Measurements from ENCODE around the gene WRAP73.

The WRAP73 gene

DNA sequence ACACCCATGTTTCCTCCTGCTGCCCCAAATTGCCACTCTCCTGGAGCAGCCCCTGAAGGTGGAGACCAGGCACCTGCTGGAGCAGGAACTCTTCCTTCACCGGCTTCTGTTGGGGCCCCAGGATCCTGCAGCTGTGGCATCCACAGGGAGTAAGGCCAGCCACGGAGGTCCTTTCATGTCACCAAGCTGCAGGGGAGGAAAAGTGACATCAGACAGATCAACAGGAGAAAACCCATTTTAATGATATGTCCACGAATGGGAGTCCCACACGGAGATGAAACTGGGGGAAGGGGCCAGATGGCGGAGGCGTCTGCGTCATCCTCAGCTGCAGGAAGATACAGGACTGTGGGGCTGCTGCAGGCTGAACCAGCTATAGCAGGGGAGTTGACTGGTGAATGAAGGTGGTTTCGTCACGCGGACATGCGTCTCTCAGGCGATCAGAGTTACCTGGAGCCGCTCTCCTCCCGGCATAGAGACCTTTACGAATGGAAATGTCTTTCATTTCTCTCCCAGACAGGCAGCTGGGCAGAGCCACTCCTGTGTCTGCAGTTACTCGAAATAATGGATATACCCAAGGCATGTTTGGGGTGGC lies 12.3 kb upstream of the WRAP73 start:
- TF ChIP-seq, protein P1, sequence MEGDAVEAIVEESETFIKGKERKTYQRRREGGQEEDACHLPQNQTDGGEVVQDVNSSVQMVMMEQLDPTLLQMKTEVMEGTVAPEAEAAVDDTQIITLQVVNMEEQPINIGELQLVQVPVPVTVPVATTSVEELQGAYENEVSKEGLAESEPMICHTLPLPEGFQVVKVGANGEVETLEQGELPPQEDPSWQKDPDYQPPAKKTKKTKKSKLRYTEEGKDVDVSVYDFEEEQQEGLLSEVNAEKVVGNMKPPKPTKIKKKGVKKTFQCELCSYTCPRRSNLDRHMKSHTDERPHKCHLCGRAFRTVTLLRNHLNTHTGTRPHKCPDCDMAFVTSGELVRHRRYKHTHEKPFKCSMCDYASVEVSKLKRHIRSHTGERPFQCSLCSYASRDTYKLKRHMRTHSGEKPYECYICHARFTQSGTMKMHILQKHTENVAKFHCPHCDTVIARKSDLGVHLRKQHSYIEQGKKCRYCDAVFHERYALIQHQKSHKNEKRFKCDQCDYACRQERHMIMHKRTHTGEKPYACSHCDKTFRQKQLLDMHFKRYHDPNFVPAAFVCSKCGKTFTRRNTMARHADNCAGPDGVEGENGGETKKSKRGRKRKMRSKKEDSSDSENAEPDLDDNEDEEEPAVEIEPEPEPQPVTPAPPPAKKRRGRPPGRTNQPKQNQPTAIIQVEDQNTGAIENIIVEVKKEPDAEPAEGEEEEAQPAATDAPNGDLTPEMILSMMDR (IDR thresholded peaks at IDR 0.05; ENCODE audit: low read depth, low read length, missing control alignments): no peak
- no peak overlapping the region for H3K4me3 ChIP-seq (ENCODE audit: low read depth, low read length)
- in situ Hi-C loops (cut with HindIII; ENCODE audit: low sequenced_read_pairs): no loop called here
- DNase-seq (ENCODE audit: low read depth): no peak

DNA sequence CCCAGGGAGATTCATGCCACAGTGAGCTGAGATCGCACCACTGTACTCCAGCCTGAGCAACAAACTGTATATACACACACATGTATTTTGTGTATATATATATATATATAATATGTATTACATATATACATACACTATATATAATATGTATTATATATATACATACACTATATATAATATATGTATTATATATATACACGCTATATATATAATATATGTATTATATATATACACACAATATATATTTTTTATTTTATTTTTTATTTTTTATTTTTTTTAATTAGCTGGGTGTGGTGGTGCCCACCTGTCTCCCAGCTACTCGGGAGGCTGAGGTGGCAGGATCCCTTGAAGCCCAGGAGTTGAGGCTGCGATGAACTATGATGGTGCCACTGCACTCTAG lies 11.7 kb upstream of the WRAP73 start:
- TF ChIP-seq, protein P1 (IDR thresholded peaks at IDR 0.05; ENCODE audit: low read depth, low read length, missing control alignments): no peak
- DNase-seq (ENCODE audit: low read depth): no peak
- in situ Hi-C loops (cut with HindIII; ENCODE audit: low sequenced_read_pairs): no loop called here
- H3K4me3 ChIP-seq (ENCODE audit: low read depth, low read length): no peak overlapping the region

DNA sequence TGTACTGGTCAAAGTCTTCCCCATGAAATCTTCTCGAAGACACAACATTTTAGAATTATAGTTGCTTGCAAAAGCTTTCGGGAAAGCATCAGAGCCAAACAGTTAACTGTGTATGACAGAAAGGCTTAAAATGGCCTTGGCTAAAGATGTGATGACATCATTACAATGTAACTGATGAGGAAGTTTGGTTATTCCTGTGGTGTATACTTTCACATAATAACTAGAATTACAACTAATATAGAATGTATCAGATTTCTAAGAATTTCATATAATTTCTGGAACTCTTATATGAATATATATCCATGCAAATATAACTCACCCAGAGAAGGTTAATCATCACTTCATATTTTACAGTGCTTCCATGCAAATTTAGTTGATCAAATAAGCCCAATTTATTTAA lies 10.8 kb upstream of the WRAP73 start:
- TF ChIP-seq, protein P1 (IDR thresholded peaks at IDR 0.05; ENCODE audit: low read depth, low read length, missing control alignments): no peak
- H3K4me3 ChIP-seq (ENCODE audit: low read depth, low read length): no peak overlapping the region
- in situ Hi-C loops (cut with HindIII; ENCODE audit: low sequenced_read_pairs): no loop called here
- no peak for DNase-seq (ENCODE audit: low read depth)

DNA sequence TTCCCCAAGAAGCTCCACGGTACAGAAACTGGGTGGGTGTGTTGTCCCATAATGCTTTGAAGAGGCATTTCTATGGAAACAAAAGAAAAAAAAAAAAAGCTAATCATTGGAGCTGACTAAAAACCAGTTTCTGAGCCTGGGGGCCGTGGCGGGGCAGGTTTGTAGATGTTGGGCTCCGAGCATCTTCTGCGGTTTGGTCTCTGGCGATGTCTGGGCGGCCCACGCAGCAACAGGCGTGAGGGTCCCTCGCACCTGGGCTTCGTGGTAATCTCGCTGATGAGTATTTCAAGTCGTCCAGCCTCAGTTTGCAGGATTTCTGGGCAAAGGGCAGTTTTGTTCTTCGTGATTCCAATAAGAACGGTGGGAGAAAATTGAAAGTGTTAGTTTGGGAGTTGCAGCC lies 9.2 kb upstream of the WRAP73 start:
- no peak overlapping the region for H3K4me3 ChIP-seq (ENCODE audit: low read depth, low read length)
- DNase-seq (ENCODE audit: low read depth): no peak
- in situ Hi-C loops (cut with HindIII; ENCODE audit: low sequenced_read_pairs): no loop called here
- TF ChIP-seq, protein P1 (IDR thresholded peaks at IDR 0.05; ENCODE audit: low read depth, low read length, missing control alignments): no peak

DNA sequence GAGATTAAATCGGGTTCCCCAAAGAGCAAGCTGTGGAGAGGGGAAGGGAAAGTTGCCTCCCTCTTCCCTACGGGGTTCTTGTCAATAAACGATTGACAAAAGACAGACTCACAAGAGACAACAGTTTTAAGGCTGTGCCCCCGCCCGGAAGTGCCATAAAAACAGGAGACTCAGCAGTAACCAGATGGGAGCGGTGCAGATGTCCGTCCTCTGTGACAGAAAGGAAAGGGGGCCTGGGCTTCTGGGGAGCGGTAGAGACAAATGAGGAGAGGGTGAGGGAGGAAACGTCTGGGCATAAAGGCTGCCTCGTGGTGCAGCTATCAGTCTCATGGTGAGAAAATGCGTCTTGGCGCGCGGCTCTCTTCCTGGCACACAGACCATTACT lies 8.3 kb upstream of the WRAP73 start:
- TF ChIP-seq, protein P1 (IDR thresholded peaks at IDR 0.05; ENCODE audit: low read depth, low read length, missing control alignments): no peak
- DNase-seq (ENCODE audit: low read depth): no peak
- in situ Hi-C loops (cut with HindIII; ENCODE audit: low sequenced_read_pairs): no loop called here
- H3K4me3 ChIP-seq (ENCODE audit: low read depth, low read length): no peak overlapping the region

DNA sequence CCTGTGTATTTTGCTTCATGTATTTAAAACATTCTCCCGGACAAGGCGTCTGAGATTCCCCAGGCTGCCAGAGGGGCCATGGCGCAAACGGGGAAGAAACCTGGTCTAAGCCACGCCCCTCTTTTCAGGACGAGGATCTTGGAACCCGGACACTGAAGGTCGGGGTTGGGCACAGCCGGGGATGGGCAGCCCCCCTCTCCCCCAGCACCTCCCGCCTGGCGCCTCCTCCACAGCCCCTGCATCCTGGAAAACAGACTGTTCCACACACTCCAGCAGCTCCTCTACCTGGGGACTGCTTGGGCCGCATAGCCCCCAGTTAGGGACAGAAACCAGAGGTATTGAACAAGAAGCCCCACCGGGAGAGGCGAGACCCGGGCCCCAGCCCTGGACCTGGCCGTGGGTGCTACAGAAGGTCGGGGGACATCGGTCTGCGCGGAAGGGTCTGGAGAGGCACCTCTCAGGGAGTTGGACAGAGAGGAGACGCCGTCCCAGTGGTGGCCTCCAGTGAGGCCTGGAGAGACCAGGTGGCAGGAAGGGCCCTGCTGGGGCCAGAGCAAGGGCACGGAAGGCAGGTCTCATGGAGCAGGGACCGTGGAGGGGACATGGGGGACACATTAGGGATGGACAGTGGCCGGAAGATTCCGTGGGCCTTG lies 7.8 kb upstream of the WRAP73 start:
- TF ChIP-seq, protein P1 (IDR thresholded peaks at IDR 0.05; ENCODE audit: low read depth, low read length, missing control alignments): no peak
- no peak overlapping the region for H3K4me3 ChIP-seq (ENCODE audit: low read depth, low read length)
- no peak for DNase-seq (ENCODE audit: low read depth)
- in situ Hi-C loops (cut with HindIII; ENCODE audit: low sequenced_read_pairs): no loop called here
